ENCODE results near the gene SVIL. TPM values are rescaled to one million over a fixed set of nuclear protein-coding genes. Genes with fewer than 3 reads are reported as not detected.

SVIL gene
- total and polyA plus RNA-seq, 4 donors: 68.4 to 374 (median 211) TPM

DNA sequence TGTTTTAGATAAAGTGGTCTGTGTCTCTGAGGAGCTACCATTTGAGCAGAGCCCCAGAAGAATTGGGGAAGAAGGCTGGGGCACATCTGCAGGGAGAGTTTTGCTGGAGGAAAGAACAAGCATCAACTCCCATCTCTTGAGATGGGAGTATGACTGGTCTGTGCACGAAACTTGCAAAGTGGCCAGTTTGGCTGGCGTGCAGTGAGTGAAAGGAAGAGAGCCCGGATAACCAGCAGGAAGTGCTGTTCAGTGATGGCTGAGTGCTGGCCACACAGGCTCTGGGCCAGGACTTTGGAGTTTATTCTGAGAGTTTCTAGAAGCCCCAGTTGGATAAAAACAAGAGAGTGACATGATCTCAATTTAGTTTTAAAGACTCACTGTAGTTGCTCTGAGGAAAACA lies 34.4 kb upstream of the SVIL start:
- Histone ChIP-seq H3K27me3 (ENCODE audit: control insufficient read depth in 1 of 2, insufficient read depth in 2 of 2, low read length in 1 of 2) (no peaks in the 10 kb centered on the region), H3K27ac (ENCODE audit: low read depth in 1 of 2, low read length in 2 of 2) (peak overlapping the region in 1 of 2 donors; percentile 38), H3K36me3 (ENCODE audit: control insufficient read depth in 1 of 2, insufficient read depth in 2 of 2, low read length in 1 of 2) (peaks cover 0 to 4% of the 10 kb centered on the region in 2 donors), H3K4me3 (ENCODE audit: low read length in 2 of 2) (no peak overlapping the region), H3K9me3 (ENCODE audit: control insufficient read depth, low read length) (no peaks in the 10 kb centered on the region), H3K4me1 (ENCODE audit: control insufficient read depth in 1 of 2, insufficient read depth in 2 of 2, low read length in 2 of 2) (peaks cover 0 to 8% of the 10 kb centered on the region in 2 donors)
- intact Hi-C loops (cut with DNase I): no loop called here
- 3 to 8% methylated on average over 3 of the region's 3 CpGs for WGBS, 2 donors
- peak; percentile 73 for ATAC-seq (ENCODE audit: low FRiP score)
- peak in 1 of 2 donors; percentile 81 for DNase-seq

GRCh38 chr10:29668628-29669027 lies 33.9 kb upstream of the SVIL start:
- Histone ChIP-seq H3K36me3 (ENCODE audit: control insufficient read depth in 1 of 2, insufficient read depth in 2 of 2, low read length in 1 of 2) (peaks cover 0 to 4% of the 10 kb centered on the region in 2 donors), H3K4me3 (ENCODE audit: low read length in 2 of 2) (no peak overlapping the region), H3K4me1 (ENCODE audit: control insufficient read depth in 1 of 2, insufficient read depth in 2 of 2, low read length in 2 of 2) (peaks cover 2 to 8% of the 10 kb centered on the region in 2 donors), H3K9me3 (ENCODE audit: control insufficient read depth, low read length) (no peaks in the 10 kb centered on the region), H3K27me3 (ENCODE audit: control insufficient read depth in 1 of 2, insufficient read depth in 2 of 2, low read length in 1 of 2) (no peaks in the 10 kb centered on the region), H3K27ac (ENCODE audit: low read depth in 1 of 2, low read length in 2 of 2) (no peak overlapping the region)
- 34 to 37% methylated on average over 4 of the region's 4 CpGs for WGBS, 2 donors
- ATAC-seq (ENCODE audit: low FRiP score) (no peak), DNase-seq (no peak)
- intact Hi-C loops (cut with DNase I): no loop called here

- peak overlapping the region in 1 of 2 donors; percentile 2 for H3K27ac ChIP-seq (ENCODE audit: low read depth in 1 of 2, low read length in 2 of 2)
- no peak overlapping the region for H3K4me3 ChIP-seq (ENCODE audit: low read length in 2 of 2)
- H3K27me3 ChIP-seq (ENCODE audit: control insufficient read depth in 1 of 2, insufficient read depth in 2 of 2, low read length in 1 of 2): no peaks in the 10 kb centered on the region
- 34 to 38% methylated on average over 3 of the region's 3 CpGs for WGBS, 2 donors
- H3K9me3 ChIP-seq (ENCODE audit: control insufficient read depth, low read length): no peaks in the 10 kb centered on the region
- DNase-seq: no peak
- peaks cover 0 to 4% of the 10 kb centered on the region in 2 donors for H3K36me3 ChIP-seq (ENCODE audit: control insufficient read depth in 1 of 2, insufficient read depth in 2 of 2, low read length in 1 of 2)
- intact Hi-C loops (cut with DNase I): no loop called here
- H3K4me1 ChIP-seq (ENCODE audit: control insufficient read depth in 1 of 2, insufficient read depth in 2 of 2, low read length in 2 of 2): peaks cover 2 to 8% of the 10 kb centered on the region in 2 donors
- ATAC-seq (ENCODE audit: low FRiP score): no peak
These were observed 32.4 kb upstream of the SVIL start for GRCh38 chr10:29667191-29667590.

GRCh38 chr10:29666201-29666600 lies 31.4 kb upstream of the SVIL start:
- Histone ChIP-seq H3K27ac (ENCODE audit: low read depth in 1 of 2, low read length in 2 of 2) (no peak overlapping the region), H3K27me3 (ENCODE audit: control insufficient read depth in 1 of 2, insufficient read depth in 2 of 2, low read length in 1 of 2) (no peaks in the 10 kb centered on the region), H3K4me1 (ENCODE audit: control insufficient read depth in 1 of 2, insufficient read depth in 2 of 2, low read length in 2 of 2) (peaks cover 2 to 8% of the 10 kb centered on the region in 2 donors), H3K9me3 (ENCODE audit: control insufficient read depth, low read length) (no peaks in the 10 kb centered on the region), H3K36me3 (ENCODE audit: control insufficient read depth in 1 of 2, insufficient read depth in 2 of 2, low read length in 1 of 2) (peaks cover 0 to 4% of the 10 kb centered on the region in 2 donors), H3K4me3 (ENCODE audit: low read length in 2 of 2) (no peak overlapping the region)
- ATAC-seq (ENCODE audit: low FRiP score) (no peak), DNase-seq (no peak)
- WGBS, 2 donors: 79 to 86% methylated on average over 7 of the region's 7 CpGs
- intact Hi-C loops (cut with DNase I): no loop called here

- intact Hi-C loops (cut with DNase I): no loop called here
- Histone ChIP-seq H3K36me3 (ENCODE audit: control insufficient read depth in 1 of 2, insufficient read depth in 2 of 2, low read length in 1 of 2) (no peaks in the 10 kb centered on the region), H3K4me1 (ENCODE audit: control insufficient read depth in 1 of 2, insufficient read depth in 2 of 2, low read length in 2 of 2) (peaks cover 4 to 15% of the 10 kb centered on the region in 2 donors), H3K4me3 (ENCODE audit: low read length in 2 of 2) (no peak overlapping the region), H3K27ac (ENCODE audit: low read depth in 1 of 2, low read length in 2 of 2) (no peak overlapping the region), H3K27me3 (ENCODE audit: control insufficient read depth in 1 of 2, insufficient read depth in 2 of 2, low read length in 1 of 2) (no peaks in the 10 kb centered on the region), H3K9me3 (ENCODE audit: control insufficient read depth, low read length) (no peaks in the 10 kb centered on the region)
- ATAC-seq (ENCODE audit: low FRiP score) (no peak), DNase-seq (no peak)
- 91 to 94% methylated on average over 8 of the region's 8 CpGs for WGBS, 2 donors
These were observed 28.9 kb upstream of the SVIL start for GRCh38 chr10:29663718-29664117.

DNA sequence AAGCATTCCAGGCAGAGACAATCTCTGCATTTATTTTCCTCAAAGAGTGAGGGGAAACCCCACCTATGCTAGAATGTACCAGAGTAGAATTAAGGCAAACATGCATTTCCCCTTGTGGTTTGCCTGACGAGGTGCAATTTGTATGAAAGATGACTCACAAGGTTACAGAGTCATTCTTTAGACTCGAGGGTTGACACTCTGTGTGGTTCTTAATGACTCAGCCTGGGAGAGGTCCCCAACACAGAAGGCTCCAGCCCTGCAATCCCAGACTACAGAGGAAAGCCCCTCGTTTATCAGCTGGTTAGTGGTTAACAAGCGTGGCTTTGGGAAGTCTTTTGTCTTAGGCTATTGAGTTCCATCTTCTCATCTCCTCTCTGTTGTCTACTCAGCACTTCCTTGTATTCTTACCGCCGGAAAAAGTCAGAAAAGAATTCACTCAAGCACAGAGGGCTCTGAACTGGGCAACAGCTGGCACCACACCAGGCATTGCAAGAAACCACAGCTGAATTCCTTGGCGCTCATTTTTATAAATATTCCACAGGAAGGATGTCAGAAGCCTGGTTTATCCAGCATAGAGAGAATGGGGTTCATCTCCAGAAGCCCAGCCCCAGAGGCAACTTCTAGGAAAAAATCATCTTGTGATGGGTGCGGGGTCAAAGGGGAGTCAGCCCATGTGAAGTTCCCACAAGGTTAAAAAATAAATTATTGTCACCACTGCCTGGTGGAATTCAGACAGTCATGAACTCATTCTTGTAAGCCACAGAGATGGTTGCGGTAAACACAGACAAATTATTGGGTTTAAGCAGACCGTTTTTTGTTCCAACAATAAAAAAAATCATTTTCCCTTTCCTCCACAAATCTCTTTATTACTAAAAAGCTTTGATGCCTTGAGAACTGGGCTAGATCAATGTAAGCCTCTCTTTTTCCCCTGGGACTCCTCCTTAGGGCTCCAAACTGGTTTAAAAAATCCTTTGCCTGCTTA lies 24.5 kb upstream of the SVIL start:
- DNase-seq: peak; percentile 78 to 87
- Histone ChIP-seq H3K9me3 (ENCODE audit: control insufficient read depth, low read length) (no peaks in the 10 kb centered on the region), H3K36me3 (ENCODE audit: control insufficient read depth in 1 of 2, insufficient read depth in 2 of 2, low read length in 1 of 2) (peaks cover 5 to 6% of the 10 kb centered on the region in 2 donors), H3K4me3 (ENCODE audit: low read length in 2 of 2) (no peak overlapping the region), H3K27me3 (ENCODE audit: control insufficient read depth in 1 of 2, insufficient read depth in 2 of 2, low read length in 1 of 2) (no peaks in the 10 kb centered on the region), H3K27ac (ENCODE audit: low read depth in 1 of 2, low read length in 2 of 2) (peak overlapping the region; percentile 69 to 77), H3K4me1 (ENCODE audit: control insufficient read depth in 1 of 2, insufficient read depth in 2 of 2, low read length in 2 of 2) (peaks cover 10 to 19% of the 10 kb centered on the region in 2 donors)
- 9 to 10% methylated on average over 10 of the region's 10 CpGs for WGBS, 2 donors
- intact Hi-C loops (cut with DNase I): no loop called here
- peak; percentile 90 for ATAC-seq (ENCODE audit: low FRiP score)

DNA sequence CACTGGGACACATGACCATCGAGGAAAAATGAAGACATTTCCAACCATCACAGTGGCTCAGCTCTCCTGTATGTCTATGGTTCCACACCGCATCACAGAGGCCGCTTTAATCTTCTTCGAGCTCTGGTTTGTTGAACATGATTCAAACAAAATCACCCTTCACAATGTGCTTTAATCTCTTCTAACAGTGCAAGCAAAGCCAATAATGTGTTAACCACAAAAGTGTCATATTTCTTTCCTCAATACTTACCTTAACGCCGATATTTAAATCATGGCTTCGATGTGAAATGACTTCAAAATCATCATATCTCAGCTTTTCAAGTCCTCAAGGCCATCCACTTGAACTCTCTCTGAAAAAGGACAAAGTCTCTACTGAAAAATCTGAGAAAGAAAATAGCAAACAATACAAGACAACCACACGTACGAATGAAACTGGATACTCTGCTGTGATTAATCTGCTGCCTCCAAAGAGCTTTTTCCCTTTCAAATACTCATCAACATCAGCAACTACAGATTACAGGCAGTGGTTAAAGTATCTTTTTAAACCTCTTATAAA lies 23.0 kb upstream of the SVIL start:
- Histone ChIP-seq H3K27me3 (ENCODE audit: control insufficient read depth in 1 of 2, insufficient read depth in 2 of 2, low read length in 1 of 2) (no peaks in the 10 kb centered on the region), H3K27ac (ENCODE audit: low read depth in 1 of 2, low read length in 2 of 2) (no peak overlapping the region), H3K4me3 (ENCODE audit: low read length in 2 of 2) (no peak overlapping the region), H3K4me1 (ENCODE audit: control insufficient read depth in 1 of 2, insufficient read depth in 2 of 2, low read length in 2 of 2) (peaks cover 8 to 19% of the 10 kb centered on the region in 2 donors), H3K9me3 (ENCODE audit: control insufficient read depth, low read length) (no peaks in the 10 kb centered on the region), H3K36me3 (ENCODE audit: control insufficient read depth in 1 of 2, insufficient read depth in 2 of 2, low read length in 1 of 2) (peaks cover 5 to 6% of the 10 kb centered on the region in 2 donors)
- no peak for DNase-seq
- ATAC-seq (ENCODE audit: low FRiP score): no peak
- intact Hi-C loops (cut with DNase I): no loop called here
- WGBS, 2 donors: 74% methylated on average over 9 of the region's 9 CpGs

GRCh38 chr10:29656451-29656992 lies 21.8 kb upstream of the SVIL start:
- intact Hi-C loops (cut with DNase I): no loop called here

More at GRCh38 chr10:29656451-29656992, 21.8 kb upstream of the SVIL start:
- ATAC-seq (ENCODE audit: low FRiP score): no peak
- no peaks in the 10 kb centered on the region for H3K27me3 ChIP-seq (ENCODE audit: control insufficient read depth in 1 of 2, insufficient read depth in 2 of 2, low read length in 1 of 2)
- H3K36me3 ChIP-seq (ENCODE audit: control insufficient read depth in 1 of 2, insufficient read depth in 2 of 2, low read length in 1 of 2): peaks cover 5 to 6% of the 10 kb centered on the region in 2 donors
- H3K4me1 ChIP-seq (ENCODE audit: control insufficient read depth in 1 of 2, insufficient read depth in 2 of 2, low read length in 2 of 2): peaks cover 8 to 19% of the 10 kb centered on the region in 2 donors
- H3K27ac ChIP-seq (ENCODE audit: low read depth in 1 of 2, low read length in 2 of 2): peak overlapping the region; percentile 28 to 43
- no peak overlapping the region for H3K4me3 ChIP-seq (ENCODE audit: low read length in 2 of 2)
- no peak for DNase-seq
- no peaks in the 10 kb centered on the region for H3K9me3 ChIP-seq (ENCODE audit: control insufficient read depth, low read length)
- WGBS, 2 donors: 78 to 80% methylated on average over 2 of the region's 2 CpGs
